GM21737 (cell line): ENCODE data around the gene PNPO.
"Not testable (repeated sequence)": the region's sequence is repeated elsewhere in the genome, so short reads cannot be mapped to it uniquely, and the experiment has no call there.

Experiments used
- ATAC-seq: cut with Tn5 transposase; IDR thresholded peaks from one replicate; pipeline ENCODE4 v1.9.1; 2021; ENCODE audit warnings: mild to moderate bottlenecking, moderate library complexity; ENCODE audit not compliant: unreplicated experiment

PNPO gene

DNA sequence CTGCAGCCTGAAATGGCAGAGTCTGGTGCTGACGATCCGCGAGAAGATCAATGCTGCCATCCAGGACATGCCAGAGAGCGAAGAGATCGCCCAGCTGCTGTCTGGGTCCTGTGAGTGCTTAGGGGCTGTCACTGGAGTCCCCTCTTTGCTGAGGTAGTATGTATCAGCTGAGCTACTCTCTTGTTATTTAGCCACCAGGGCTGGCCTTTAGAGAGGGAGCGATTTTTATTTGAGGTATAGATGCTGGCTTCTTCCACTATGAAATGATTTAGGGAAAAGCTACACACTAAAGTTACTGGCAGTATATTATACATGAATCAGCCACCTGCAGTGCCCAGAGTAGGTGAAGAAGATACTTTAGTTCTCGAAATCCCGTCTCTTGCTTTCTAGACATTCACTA, 32.2 kb downstream of the PNPO start:
- ATAC-seq, result no peak

DNA sequence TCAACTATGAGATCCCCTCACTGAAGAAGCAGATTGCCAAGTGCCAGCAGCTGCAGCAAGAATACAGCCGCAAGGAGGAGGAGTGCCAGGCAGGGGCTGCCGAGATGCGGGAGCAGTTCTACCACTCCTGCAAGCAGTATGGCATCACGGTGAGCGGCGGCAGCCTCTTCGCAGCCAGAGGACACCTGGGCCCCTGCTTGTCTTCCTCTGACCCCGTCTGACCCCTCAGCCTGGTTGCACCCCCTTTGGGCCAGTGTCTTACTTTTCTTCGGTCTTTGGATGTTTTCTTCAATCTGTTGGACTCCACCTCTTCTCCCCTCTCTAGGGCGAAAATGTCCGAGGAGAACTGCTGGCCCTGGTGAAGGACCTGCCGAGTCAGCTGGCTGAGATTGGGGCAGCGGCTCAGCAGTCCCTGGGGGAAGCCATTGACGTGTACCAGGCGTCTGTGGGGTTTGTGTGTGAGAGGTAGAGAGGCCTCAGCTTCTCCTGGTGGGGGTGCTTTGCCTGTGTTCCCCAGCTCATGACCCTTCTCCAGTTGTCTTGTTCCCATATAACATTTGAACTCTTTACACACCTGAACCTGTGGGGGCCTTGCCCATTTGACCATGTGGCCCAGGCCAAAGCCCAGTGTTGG, 33.9 kb downstream of the PNPO start:
- ATAC-seq, result no peak

DNA sequence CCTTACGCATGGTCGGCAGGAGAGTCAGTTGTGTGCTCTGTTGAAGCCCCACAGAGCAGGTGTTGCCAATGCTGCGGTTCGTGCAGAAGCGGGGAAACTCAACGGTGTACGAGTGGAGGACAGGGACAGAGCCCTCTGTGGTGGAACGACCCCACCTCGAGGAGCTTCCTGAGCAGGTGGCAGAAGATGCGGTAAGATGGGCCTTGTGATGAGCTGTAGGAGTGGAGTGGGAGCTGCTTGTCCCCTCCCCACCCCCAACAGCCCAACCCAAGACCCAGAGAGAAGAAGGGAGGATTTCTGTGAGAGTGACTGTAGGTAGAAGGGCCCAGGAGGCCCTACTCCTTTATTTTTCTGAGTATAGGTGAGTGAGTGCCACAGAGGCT, 34.4 kb downstream of the PNPO start:
- no peak for ATAC-seq

DNA sequence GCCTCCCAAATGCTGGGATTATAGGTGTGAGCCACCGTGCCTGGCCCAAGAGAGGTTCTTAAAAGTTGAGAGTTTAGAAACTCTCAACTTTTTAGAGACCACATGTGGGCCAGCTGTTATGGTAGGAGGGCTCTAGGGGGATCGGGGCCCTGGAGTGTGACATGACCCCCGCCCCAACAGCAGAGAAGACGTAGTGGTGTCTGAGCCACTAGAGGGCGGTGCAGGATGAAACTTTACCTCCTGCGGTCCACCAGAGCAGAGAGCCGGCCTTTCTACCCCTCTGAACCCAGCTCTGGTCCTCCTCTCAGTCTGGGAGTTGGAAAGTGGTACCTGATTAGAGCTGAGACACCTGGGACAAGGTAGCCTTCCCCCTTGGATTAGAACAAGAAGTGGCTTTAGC, 37.0 kb downstream of the PNPO start:
- no peak for ATAC-seq

DNA sequence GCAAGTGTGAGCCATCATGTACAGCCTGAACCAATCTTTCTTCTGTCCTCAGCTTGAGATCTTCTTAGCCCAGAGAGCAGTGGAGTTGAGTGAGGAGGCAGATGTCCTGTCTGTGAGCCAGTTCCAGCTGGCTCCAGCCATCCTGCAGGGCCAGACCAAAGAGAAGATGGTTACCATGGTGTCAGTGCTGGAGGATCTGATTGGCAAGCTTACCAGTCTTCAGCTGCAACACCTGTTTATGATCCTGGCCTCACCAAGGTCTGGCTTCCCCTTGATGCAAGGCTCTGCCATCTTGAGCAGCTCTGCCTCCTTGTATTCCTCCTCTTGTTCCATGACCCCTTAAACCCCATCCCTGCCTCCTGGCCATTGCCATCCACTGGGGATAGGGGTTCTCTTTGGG, 39.2 kb downstream of the PNPO start:
- no peak for ATAC-seq

DNA sequence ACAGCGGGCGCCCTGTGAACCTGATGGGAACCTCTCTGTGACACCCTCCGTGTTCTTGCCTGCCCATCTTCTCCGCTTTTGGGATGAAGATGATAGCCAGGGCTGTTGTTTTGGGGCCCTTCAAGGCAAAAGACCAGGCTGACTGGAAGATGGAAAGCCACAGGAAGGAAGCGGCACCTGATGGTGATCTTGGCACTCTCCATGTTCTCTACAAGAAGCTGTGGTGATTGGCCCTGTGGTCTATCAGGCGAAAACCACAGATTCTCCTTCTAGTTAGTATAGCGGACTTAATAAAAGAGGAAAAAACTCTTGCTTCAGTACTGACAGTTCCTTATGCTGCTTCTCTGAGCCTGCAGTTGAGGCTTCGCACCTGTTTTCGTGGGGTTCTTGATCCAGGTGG, 40.1 kb downstream of the PNPO start:
- no peak for ATAC-seq

DNA sequence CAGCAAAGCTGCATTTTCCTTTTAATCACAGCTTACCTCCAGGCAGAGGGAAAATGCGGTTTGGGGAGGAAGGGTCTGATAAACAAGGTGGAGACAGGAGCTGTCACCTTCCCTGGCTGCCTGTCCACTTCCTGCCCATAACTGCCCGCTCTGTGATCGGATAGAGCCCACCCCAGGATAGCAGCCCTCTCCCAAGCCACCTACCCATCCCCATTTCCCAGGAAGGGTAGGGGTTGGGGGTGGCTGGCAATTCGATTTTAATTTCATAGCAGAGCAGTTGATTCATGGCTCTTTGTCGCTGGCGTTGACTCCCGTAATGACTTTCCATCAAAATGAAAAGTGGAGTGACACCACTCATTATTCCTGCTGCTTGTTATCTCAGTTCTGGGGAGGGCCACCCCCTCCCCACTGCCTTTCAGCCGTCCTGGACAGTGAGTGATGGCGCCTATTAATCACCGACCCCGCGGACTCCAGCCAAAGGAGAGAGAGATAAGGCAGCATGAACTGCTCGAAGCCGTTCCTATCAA, 40.8 kb downstream of the PNPO start:
- no peak for ATAC-seq

DNA sequence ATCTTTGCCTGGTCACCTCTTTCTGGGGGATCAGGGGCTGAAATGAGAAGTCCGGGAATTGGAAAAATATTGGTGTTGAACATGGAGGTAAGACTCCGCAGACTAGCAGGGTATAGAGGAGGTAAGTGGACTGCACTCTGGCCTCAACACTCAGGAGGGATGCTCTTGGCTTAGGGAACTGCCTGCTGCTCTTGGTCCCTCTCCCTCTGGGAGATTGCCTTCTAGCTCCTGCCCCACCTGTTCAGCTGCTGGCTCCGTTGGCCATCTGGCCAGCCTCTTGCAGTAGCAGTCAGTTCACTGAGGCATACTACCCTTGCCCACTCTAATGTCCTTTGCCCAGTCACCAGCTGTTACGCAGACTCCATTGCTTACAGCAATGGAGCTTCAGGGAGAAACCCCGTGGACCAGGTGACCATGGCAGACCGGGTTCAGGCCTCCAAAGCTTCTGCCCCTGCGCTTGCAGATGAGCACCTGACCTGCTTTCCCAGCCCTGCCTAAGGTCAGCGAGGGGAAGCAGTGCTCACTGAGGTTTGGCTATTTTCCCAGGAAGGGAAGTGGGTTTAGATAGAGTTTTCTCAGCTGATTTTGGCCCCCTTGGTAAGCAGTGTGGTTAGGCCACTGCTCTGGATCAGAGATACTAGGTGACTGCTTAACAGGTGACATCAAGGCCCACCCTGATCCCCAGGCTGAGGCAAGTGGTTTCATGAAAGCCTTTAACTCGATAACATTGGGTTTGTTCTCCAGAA, 41.4 kb downstream of the PNPO start:
- no peak for ATAC-seq

DNA sequence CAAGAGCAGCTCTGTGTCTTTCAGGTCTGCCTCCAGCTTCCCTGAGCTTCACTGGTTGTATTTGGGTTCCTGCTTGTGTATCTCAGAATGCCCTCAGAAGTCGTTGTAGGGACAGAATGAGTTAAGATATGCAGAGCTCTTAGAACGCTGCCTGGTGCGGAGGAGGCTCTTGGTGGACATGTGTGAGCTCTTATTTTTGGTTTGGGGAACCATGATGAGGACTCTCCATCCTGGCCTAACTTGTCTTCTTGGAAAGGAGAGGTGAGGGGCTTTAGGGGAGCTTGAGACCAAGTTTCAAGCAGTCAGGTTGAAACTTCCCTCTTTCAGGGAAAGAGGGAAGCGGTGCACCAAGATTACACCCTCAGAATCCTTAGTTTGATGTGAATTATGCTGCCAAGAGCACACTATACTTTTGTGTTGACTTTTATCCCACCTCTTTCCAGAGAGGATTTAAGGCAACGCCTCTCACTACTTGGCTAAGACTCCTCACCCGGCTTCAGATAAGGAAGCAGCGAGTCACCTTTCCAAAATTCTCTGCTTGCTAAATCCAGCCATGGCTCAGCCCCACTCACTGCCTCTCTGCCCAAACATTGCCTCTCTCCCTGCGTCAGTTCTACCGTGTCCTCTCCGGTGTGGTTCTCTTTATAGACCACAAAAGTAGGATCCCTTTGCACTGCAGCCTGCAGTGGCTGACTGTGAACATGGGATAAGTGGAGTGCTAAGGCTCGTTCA, 42.3 kb downstream of the PNPO start:
- ATAC-seq, result no peak

DNA sequence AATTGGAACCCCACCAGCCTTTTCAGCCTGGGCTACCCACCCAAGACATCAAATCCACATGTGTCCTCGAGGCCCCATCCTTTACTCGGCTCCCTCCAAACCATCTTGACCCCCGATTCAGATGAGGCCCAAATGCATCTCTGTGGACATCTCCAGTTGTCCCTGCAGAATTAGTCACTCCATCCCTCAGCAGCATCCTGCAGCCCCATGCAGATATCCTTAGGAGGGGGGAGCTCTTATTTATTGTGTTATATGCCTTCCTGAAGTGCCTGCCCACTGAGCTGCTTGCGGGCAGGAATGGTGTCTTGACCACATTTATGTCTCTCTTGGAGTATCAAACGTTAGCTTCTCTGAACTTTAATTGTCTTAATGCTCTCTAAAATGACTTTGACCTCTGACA, 45.1 kb downstream of the PNPO start:
- ATAC-seq, result no peak

DNA sequence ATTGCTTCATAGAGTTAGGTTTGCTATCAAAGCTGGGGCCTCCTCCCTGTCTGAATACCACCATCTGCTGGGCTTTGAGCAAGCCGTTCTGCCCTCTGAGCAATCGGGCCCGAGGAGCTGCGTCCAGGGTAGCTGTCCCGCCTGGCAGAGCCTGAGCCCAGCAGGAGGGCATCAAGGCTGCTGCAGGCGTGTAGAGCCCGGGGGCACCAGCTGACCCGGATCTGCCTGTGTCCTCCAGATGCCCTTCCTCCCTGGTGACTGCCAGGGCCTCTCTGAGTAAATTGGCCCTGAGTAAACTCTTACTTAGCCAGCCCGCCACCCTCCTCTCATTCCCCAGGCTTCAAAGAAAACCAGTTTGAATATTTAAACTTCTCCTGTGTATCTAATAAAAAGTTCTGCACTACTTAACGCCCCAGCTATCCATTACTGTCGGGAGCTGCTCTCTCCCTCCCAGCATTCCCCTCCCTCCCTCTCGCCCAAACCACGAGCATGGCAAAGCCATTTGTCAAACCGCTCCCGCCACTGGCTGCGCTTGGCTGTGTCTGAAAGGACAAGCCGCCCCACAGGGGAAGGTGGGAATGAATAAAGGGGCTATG, 46.0 kb downstream of the PNPO start:
- ATAC-seq, result no peak

DNA sequence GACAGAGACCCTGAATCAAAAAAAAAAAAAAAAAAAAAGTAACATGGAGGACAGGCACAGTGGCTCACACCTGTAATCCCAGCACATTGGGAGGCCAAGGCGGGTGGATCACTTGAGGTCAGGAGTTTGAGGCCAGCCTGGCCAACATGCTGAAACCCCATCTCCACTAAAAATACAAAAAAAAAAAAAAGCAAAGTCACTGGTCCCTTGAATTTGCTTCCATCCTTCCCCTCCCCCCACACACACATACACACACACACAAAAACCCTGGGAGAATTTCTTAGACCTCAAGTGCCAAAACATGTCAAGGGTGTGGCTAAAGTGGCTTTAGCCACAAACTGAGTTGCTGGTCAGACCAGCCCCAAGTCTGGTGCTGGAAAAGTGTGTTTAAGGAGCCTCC, 47.1 kb downstream of the PNPO start:
- ATAC-seq, result not testable (repeated sequence)

DNA sequence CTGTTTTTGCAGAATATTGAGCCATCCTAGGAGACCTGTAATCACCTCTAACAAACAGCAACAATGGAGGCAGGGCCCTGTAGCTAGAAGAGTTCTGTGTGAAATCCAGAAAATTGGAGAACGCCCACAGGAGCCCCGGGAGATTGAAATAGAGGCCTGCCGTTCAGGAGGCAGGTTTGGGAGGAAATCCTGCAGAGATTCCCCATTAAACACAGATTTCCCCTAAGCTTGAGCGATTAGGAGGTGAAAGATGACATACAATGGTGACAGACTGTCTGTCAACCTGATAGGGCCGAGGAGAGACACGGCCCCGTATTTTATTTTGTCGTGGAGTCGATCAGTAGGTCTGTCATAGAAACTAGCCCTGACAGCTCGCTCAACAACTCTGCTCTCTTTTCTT, 47.8 kb downstream of the PNPO start:
- ATAC-seq, result no peak

DNA sequence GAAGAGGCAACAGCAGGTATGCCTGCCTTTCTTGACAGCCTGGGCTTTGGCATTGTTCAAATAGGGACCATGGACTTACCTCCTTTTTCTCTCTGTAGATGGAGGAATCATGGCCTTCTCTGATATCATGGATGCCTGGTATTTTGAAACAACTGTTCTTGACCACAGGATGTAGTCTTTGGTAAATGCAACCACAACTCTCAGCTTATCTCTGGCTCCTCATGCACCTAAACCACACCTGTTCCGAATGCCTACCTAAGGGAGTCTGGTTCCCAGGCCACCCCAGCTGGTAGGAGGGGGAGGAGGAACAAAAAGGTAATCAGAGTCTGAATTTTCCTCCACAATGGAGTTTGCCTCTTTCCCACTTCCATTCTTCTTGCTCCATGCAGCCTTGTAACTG, 48.3 kb downstream of the PNPO start:
- ATAC-seq, result no peak

DNA sequence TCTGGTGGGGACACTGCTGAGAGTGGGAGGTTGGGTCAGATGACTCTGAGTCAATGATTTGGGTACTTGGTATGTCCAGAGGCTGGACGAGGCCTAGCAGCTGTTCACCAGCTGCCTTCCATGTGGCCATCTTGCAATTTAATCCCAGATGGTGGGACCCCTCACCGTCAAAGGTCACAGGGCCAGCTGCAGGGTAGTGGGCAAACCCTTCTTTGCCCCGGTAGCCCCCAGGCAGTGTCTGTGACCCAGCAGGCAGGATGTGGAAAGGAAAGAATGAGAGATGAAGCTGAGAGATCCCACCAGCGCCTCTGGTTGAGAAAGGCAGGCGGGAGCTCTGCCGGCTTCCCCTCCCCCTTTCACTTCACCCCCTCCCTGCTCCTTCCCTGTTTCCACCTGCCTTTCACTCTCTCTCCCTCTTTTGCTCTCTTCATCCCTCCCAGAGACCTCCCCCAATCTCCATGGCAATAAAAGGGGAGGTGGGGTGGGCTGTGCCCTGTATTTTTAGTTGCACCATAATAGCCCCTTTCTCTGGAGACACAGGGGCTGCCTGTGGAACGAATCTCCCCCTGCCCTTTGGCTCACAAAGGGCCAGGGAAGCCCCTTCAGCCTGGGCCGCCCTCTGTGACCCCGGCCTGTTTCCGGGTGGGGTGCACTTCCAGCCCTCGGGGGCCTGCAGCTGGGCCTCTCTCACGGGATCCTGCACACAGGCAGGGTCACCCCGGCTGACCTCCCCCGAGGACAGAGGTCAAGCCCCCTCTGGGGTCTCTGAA, 49.8 kb downstream of the PNPO start:
- no peak for ATAC-seq

DNA sequence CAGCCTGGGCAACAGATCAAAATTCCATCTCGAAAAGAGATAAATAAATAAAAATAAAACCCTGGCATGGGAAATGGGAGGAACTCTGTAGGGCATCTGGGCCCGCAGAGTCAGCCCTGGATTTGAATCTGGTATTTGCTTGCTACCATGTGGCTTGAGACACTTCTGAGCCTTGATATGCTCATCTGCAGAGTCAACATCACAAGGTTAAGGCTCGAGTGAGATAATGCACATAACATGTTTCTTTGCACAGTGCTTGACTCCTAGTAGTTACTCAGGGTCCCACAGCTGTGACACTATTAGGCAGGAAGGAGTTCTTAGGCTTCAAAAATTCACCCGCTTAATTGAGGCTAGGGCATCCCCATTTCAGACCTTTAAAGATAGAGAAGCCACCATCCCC, 50.8 kb downstream of the PNPO start:
- no peak for ATAC-seq

DNA sequence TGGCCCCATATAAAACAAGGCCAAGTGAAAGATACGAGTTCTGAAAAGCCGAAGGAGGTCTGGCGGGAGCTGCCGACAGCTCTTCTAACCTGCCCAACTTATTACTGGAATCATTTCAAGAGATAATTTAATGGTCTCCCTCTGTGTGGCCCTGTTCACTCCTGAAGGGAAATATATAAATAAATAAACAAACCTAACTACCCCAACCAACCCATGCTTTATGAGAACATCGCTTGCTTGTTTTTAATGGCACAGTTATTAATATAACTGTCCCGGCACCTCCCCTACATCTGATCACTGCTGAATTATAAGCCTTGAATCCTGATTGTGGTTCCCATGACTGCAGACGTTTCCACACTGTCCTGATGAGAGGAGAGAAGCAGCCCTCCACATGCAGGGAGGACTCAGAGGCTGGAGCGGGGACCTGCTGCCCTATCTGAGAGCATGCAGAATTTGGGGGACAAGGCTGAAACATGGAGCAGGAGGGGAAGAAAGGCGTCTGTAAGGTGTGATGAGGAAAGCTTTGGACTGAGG, 51.7 kb downstream of the PNPO start:
- ATAC-seq, result no peak

DNA sequence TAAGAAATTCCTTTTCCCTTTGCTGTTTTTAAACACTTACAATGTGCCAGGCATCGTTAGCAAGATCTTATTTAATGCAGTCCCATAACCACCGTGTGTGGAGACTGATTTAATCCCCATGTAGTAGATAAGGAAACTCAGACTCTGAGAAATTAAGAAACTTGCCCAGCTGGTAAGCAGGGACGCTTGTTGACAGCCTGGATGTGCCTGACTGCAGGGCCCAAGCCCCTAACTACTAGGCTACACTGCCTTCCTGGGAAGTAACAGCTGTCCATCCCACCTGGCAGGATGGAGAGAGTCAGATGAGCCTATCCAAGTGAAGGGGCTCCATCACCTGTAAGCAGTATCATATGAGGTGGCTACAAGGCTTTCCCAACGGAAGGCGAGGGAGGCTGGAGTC, 52.6 kb downstream of the PNPO start:
- ATAC-seq, result no peak

DNA sequence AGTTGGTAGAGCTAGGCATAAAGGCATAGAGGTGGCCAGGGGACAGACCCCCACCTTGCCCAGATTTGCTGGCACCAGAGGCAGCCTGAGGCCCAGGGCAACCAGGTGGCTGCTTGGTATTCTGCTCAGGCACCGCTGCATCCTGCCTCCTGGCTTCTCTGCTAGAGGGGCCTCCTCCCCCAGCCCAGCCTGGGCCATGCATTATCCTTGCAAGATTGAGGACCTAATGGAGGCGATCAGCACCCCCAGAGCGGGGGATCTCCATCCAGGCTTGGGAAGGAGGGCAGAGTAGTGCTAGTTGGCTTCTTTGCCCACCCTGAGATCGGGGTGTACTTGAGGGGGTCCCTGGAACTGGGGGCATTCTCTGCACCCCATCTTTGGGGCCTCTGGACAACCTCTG, 53.4 kb downstream of the PNPO start:
- ATAC-seq, result no peak

DNA sequence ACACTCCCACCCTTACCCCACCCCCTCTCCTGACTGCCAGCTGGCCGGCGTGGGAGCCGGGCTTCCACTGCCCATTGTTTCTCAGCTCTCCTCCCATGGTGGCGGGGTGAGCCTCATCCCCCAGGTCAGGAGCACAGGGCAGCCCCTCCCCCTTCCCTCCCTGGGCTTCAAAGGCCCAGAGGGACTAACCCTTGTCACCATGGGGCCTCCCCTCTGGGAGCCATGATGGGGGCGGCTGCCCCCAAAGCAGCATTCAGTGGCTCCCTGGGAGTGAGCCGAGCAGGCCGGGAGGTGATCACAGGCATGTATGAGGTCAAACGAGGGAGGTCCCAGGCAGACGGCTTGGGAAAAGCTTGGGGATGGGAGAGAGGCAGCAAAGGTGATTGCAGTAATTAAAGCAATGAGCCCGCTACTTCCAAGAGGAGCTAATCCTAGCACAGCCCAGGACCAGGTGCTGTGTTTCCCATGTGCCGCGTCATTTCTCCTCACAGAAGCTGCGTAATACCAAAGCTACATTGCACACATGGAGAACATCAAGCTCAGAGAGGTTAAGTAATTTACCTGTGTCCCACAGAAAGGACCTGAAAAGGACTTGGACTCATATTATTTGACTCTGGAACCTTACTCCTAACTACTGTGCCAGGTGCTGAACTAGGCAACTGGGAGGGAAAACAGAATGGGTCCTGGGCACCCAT, 54.0 kb downstream of the PNPO start:
- ATAC-seq, result no peak
